Measurements from ENCODE around the gene SPECC1. TPM values are rescaled to one million over a fixed set of nuclear protein-coding genes. Genes with fewer than 3 reads are reported as not detected.
"Not testable (repeated sequence)": the region's sequence is repeated elsewhere in the genome, so short reads cannot be mapped to it uniquely, and the experiment has no call there.

Gene SPECC1
- polyA plus RNA-seq, 1 experiment, result 56.4 TPM

DNA sequence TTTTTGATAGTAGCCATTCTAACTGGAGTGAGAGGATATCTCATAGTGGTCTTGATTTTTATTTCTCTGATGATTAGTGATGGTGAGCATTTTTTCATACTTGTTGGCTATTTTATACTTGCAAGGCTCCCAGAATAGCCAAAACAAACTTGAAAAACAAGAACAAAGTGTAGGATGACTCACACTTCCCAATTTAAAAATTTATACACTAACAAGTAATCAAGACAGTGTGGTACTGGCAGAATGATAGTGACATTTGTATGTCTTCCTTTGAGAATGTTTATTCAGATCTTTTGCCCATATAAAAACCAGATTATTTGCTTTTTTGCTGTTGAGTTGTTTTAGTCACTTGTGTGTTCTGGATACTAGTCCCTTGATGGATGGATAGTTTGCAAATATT lies 17.8 kb downstream of the SPECC1 start:
- CTCF ChIA-PET, result no interaction called here
- H3K9me3 ChIP-seq (ENCODE audit: control insufficient read depth, insufficient read depth, low read length), result no peaks in the 10 kb centered on the region
- DNase-seq (ENCODE audit: low read depth, low spot score), result no peak
- H3K27me3 ChIP-seq (ENCODE audit: control insufficient read depth, insufficient read depth, low read length), result peaks cover 10% of the 10 kb centered on the region
- no peak overlapping the region for H3K27ac ChIP-seq (ENCODE audit: low read depth, low read length)
- POLR2A ChIA-PET, result no interaction called here
- no peak overlapping the region for H3K4me3 ChIP-seq (ENCODE audit: low read depth, low read length)
- TF ChIP-seq, protein P1, sequence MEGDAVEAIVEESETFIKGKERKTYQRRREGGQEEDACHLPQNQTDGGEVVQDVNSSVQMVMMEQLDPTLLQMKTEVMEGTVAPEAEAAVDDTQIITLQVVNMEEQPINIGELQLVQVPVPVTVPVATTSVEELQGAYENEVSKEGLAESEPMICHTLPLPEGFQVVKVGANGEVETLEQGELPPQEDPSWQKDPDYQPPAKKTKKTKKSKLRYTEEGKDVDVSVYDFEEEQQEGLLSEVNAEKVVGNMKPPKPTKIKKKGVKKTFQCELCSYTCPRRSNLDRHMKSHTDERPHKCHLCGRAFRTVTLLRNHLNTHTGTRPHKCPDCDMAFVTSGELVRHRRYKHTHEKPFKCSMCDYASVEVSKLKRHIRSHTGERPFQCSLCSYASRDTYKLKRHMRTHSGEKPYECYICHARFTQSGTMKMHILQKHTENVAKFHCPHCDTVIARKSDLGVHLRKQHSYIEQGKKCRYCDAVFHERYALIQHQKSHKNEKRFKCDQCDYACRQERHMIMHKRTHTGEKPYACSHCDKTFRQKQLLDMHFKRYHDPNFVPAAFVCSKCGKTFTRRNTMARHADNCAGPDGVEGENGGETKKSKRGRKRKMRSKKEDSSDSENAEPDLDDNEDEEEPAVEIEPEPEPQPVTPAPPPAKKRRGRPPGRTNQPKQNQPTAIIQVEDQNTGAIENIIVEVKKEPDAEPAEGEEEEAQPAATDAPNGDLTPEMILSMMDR (IDR thresholded peaks at IDR 0.05; ENCODE audit: low read depth, low read length), result no peak

DNA sequence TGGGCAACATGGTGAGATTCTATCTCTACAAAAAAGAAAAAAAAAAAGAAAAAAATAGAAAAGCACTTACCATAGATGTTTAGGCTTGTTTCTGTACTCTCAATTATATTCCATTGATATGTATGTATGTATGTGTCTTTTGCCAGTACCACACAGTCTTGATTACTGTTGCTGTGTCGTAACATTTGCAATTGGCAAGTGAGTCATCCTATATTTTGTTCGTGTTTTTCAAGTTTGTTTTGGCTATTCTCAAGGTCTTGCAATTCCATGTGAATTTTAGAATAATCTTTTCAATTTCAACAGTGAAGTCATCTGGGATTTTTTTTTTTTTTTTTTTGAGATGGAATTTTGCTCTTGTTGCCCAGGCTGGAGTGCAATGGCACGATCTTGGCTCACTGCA lies 19.3 kb downstream of the SPECC1 start:
- TF ChIP-seq, protein P1 (IDR thresholded peaks at IDR 0.05; ENCODE audit: low read depth, low read length), result no peak
- ChIA-PET CTCF (no interaction called here), POLR2A (no interaction called here)
- H3K27me3 ChIP-seq (ENCODE audit: control insufficient read depth, insufficient read depth, low read length), result peaks cover 10% of the 10 kb centered on the region
- DNase-seq (ENCODE audit: low read depth, low spot score), result no peak
- no peak overlapping the region for H3K27ac ChIP-seq (ENCODE audit: low read depth, low read length)
- H3K4me3 ChIP-seq (ENCODE audit: low read depth, low read length), result no peak overlapping the region
- H3K9me3 ChIP-seq (ENCODE audit: control insufficient read depth, insufficient read depth, low read length), result no peaks in the 10 kb centered on the region

DNA sequence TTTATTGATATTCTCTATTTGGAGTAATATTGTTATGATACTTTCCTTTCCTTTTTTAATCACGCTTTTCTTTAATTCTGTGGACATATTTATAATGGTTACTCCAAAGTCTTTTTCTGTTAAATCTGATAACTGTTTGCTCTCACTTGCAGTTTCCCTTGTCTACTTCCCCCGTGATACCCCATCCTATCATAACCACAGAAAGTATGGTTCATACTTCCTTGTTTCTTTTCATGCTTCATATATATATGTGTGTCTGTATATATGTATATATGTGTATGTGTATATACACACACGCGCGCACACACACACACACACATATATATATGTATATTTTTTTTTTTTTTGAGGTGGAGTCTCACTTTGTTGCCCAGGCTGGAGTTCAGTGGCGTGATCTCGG lies 23.5 kb downstream of the SPECC1 start:
- H3K27me3 ChIP-seq (ENCODE audit: control insufficient read depth, insufficient read depth, low read length), result peaks cover 10% of the 10 kb centered on the region
- CTCF ChIA-PET, result no interaction called here
- no peak for DNase-seq (ENCODE audit: low read depth, low spot score)
- POLR2A ChIA-PET, result no interaction called here
- no peak overlapping the region for H3K4me3 ChIP-seq (ENCODE audit: low read depth, low read length)
- TF ChIP-seq, protein P1 (IDR thresholded peaks at IDR 0.05; ENCODE audit: low read depth, low read length), result no peak
- no peak overlapping the region for H3K27ac ChIP-seq (ENCODE audit: low read depth, low read length)
- H3K9me3 ChIP-seq (ENCODE audit: control insufficient read depth, insufficient read depth, low read length), result no peaks in the 10 kb centered on the region

DNA sequence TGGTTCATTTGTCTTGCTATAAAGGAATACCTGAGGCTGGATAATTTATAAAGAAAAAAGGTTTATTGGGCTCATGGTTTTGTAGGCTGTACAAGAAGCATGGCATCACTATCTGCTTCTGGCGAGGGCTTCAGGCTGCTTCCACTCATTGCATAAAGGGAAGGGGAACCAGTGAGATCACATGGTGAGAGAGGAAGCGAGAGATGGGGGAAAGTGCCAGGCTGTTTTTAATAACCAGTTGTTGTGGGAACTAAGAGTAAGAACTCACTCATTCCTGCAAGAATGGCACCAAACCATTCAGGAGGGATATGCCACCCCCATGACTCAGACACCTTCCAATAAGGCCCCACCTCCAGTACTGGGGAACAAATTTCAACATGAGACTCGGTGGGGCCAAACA lies 24.3 kb downstream of the SPECC1 start:
- CTCF ChIA-PET, result interaction anchor here (0.9 kb wide), 1 partner anchor 41 kb away, joined by 4 read pairs; no protein-coding TSS in a partner anchor
- POLR2A ChIA-PET, result no interaction called here

DNA sequence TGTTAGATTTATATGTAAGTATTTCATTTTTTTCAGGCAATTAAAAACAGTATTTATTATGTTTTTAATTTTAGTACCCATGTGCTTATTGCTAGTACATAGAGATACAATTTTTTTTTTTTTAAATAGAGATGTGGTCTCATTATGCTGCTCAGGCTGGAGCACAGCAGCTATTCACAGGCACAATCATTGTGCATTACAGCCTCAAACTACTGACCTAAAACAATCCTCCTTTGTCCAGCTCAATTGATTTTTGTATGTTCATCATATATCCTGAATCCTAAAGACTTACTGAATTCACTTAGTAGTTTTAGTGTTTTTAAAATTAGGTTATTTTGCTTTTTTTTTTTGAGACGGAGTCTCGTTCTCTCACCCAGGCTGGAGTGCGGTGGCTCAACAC lies 26.3 kb downstream of the SPECC1 start:
- ChIA-PET POLR2A (no interaction called here), CTCF (no interaction called here)
- Histone ChIP-seq H3K4me3 (ENCODE audit: low read depth, low read length) (no peak overlapping the region), H3K9me3 (ENCODE audit: control insufficient read depth, insufficient read depth, low read length) (no peaks in the 10 kb centered on the region), H3K27me3 (ENCODE audit: control insufficient read depth, insufficient read depth, low read length) (peaks cover 13% of the 10 kb centered on the region), H3K27ac (ENCODE audit: low read depth, low read length) (no peak overlapping the region)
- no peak for DNase-seq (ENCODE audit: low read depth, low spot score)
- TF ChIP-seq, protein P1 (IDR thresholded peaks at IDR 0.05; ENCODE audit: low read depth, low read length), result no peak

More for the DNA sequence above, 24.3 kb downstream of the SPECC1 start:
- no peaks in the 10 kb centered on the region for H3K9me3 ChIP-seq (ENCODE audit: control insufficient read depth, insufficient read depth, low read length)
- H3K4me3 ChIP-seq (ENCODE audit: low read depth, low read length), result no peak overlapping the region
- H3K27ac ChIP-seq (ENCODE audit: low read depth, low read length), result no peak overlapping the region
- H3K27me3 ChIP-seq (ENCODE audit: control insufficient read depth, insufficient read depth, low read length), result peaks cover 12% of the 10 kb centered on the region
- TF ChIP-seq, protein P1 (IDR thresholded peaks at IDR 0.05; ENCODE audit: low read depth, low read length), result no peak
- DNase-seq (ENCODE audit: low read depth, low spot score), result no peak

DNA sequence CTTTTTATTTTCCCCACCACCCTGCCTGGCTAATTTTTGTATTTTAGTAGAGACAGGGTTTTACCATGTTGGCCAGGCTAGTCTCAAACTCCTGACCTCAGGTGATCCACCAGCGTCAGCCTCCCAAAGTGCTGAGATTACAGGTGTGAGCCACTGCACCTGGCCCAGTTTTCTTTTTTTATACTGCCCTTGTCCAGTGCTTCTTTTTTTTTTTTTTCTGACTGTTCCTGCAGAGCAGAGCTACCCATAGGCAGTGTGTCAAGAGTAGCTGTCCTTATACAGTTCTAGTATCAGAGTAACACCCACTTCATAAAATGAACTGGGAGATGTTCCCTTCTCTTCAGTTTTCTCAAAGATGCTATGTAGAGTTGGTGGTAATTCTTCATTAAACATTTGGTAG lies 28.1 kb downstream of the SPECC1 start:
- H3K4me3 ChIP-seq (ENCODE audit: low read depth, low read length); H3K27ac ChIP-seq (ENCODE audit: low read depth, low read length); DNase-seq (ENCODE audit: low read depth, low spot score); CTCF ChIA-PET; H3K9me3 ChIP-seq (ENCODE audit: control insufficient read depth, insufficient read depth, low read length); POLR2A ChIA-PET: not testable (repeated sequence)
- H3K27me3 ChIP-seq (ENCODE audit: control insufficient read depth, insufficient read depth, low read length), result peaks cover 14% of the 10 kb centered on the region

Measured in AG04450 (cell line).